HG02759 (cell line): ENCODE measurements around the gene CSNK2A1.
"Not testable (repeated sequence)": the region's sequence is repeated elsewhere in the genome, so short reads cannot be mapped to it uniquely, and the experiment has no call there.

ENCODE experiments used
- ATAC-seq: cut with Tn5 transposase; IDR thresholded peaks from one replicate; pipeline ENCODE4 v1.9.1; 2021; ENCODE audit warnings: mild to moderate bottlenecking, moderate library complexity; ENCODE audit not compliant: unreplicated experiment

The CSNK2A1 gene

DNA sequence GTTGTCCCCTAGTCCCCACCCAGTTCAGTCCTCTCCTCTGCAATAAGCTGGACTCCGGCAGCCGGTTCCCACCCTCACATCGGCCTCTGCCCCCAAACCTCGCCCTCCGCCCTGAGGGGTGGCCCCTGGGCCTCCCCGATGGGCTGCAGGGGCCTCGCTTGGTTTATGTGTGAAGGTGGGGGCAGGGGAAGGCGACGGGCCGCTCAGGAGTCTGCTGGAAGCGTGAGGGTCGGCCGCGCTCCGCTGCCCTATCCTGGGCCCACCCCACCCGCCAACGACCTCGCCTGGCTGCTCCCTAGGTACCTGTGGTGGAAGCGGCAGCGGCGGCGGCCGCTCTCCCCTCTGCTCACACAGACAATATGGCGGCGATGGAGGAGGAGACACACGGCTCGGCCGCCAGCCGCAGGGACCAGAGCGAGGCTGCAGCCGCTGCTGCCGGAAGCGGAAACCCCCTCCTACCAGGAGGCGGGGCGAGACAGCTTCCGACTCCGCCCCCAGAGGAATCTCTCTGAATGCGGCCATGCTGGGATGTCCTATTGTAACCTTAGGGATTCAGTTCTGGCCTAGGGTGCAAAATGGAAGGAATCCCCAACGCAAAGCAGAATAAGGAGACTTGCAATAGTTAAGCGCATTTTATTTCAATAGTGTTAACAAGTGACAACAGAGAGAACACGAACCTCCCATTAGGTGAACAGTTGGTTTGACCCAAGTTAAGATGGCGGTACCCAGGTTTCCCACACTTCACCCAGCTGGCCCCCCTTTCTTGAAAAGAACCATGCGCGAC lies at the start of gene CSNK2A1:
TSS of gene CSNK2A1 (minus strand) at position 422 of the 784 bp plus-strand sequence. CDS start 35,239 bp downstream, outside the sequence.
- ATAC-seq: peak; percentile 97

DNA sequence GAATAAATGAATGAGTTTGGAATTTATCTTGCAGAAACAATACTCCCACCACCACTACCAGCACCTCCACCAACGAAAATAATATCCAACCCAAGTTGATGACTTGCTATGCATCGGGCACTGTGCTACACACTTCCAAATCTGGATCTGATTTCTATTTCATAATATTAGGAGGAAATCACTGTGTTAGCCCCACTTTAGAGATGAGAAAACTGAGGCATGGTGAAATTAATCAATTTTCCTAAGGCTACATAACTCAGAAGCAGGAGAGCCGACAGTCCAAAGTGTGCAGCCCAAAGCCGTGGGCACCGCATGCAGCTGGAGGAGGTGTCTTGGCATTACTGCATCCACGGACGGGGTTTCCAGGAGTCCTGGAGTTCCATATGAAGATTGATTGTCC lies 48.9 kb upstream of the CSNK2A1 start:
- ATAC-seq: no peak

DNA sequence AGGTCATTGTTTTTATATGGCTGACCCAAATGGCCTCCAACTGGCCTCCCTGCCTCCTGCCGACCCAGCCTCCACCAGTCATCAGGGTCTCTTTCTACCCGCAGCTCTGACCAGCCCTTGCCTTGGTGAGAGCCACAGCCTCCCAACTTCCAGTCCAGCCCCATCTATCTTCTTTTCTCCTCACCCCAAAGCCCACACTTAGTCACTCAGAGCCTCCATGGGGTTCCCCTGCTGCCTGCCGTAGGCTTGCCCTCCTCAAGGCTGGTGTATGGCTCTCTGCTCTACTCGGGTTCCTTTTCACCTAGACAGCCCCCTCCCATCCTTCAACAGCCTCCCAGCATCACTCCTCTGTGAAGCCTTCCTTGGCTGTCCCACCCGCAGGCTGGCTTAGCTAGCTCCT lies 48.4 kb upstream of the CSNK2A1 start:
- no peak for ATAC-seq

DNA sequence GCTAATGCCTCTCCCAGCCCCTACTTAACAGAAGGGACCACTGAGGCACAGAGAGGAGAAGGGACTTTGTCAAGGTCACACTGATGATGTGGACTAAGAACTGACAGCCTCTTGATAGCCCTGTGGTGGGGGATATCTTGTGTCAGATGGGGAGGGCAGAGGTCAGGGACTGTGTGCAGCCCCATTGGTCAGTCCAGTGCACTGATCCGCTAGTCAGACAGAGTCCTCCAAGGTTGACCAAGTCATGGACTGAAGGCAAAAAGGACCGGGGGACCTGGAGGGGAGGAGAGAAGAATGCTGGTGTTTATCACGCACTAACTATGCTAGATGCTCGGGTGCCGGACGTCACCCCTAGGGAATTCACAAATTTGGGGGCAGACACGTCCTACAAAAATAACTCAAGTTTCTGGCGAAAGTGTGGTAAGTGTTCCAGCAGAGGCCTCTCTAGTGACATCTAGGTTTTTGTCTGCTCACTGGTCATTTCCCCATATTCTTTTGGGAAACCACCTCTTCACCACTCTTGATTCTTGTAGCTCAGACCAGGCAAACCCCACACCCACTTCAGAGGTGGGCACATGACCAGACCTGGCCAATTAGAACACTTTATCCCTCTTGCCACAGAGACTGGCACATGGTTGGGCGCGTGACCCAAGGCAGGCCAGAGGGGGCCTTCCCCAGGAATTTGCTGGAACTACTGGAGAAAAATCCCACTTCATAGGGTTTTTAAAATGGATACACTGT lies 45.5 kb upstream of the CSNK2A1 start:
- peak; percentile 67 for ATAC-seq

DNA sequence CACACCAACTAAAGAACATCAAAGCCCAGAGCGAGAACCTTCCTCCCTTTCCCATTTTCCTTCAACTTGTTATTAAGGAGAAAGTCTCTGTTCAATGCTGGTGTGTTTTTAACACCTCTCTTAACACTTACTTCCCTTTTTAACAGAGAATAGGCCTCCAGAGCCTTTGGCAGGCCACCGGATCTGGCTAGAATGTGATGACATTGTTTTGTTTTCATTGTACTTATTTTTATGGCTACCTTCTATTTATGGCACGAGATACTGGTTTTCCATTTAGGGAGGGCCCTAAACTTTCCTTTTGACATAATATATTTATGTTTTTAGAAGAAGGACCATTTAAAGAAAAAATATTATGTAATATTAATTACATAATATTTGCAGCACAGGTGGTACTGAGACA lies 44.9 kb upstream of the CSNK2A1 start:
- no peak for ATAC-seq

DNA sequence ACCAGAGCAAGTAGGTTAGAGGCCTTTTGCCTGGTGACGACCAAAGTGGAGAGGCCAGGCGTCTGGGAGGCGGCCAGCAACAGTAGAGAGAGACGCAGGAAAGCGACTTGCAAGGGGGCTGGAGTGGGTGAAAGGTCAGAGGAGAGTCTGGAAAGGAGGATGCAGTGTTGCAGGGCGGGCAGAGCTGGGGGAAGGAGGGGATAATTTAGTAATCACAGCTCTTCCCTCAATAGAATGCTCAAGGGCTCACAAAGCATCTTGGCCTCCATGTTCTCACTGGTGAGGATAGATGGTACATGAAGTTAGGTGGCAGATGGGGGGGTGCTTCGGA lies 41.3 kb upstream of the CSNK2A1 start:
- no peak for ATAC-seq

DNA sequence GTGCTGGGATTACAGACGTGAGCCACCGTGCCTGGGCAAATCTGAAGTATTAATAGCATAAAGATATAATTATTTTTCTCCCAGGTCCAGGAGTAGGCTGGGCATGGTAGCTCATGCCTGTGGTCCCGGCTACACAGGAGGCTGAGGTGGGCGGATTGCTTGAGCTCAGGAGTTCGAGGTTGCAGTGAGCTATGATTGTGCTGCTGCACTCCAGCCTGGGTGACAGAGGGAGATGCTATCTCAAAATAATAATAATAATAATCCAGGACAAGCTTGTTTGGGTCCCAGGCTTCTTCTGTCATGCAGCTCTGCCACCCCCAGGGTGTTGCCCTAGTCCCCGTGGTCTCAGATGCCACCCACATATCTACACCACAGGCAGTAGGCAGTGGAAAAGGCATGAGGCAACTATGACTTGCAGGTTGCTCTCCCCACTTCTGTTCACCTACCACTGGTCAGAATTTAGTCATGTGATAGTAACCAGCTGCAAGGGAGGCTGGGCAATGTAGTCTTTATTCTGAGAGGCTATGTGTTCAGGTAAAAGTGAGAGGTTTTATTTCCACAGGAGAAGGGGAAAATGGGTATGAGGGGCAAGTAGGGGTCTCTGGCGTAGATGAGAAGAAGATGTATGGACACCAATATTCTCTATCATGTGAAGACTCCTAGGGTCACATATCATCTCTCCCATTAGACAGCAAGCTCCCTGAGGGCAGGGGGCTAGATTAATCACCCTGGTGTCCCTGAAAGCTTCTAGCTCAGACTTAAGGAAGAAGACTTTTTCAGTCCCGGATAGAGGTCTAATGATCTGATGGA lies 40.8 kb upstream of the CSNK2A1 start:
- ATAC-seq: no peak

DNA sequence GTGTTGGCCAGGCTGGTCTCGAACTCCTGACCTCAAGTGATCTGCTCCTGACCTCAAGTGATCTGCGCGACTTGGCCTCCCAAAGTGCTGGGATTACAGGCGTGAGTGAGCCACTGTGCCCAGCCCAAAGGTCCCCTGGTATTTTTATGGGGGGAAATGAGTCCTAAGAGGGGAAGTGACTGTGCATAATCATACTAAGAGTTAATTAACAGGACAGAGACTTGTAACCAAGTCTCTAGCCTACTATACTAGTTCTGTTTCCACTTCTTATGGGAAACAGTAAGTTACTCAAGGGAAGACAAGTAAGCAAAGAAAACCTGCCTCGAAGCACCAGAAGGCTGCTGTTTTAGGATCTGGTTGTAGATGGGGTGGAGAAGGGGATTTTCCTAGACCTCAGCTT lies 38.6 kb upstream of the CSNK2A1 start:
- no peak for ATAC-seq

DNA sequence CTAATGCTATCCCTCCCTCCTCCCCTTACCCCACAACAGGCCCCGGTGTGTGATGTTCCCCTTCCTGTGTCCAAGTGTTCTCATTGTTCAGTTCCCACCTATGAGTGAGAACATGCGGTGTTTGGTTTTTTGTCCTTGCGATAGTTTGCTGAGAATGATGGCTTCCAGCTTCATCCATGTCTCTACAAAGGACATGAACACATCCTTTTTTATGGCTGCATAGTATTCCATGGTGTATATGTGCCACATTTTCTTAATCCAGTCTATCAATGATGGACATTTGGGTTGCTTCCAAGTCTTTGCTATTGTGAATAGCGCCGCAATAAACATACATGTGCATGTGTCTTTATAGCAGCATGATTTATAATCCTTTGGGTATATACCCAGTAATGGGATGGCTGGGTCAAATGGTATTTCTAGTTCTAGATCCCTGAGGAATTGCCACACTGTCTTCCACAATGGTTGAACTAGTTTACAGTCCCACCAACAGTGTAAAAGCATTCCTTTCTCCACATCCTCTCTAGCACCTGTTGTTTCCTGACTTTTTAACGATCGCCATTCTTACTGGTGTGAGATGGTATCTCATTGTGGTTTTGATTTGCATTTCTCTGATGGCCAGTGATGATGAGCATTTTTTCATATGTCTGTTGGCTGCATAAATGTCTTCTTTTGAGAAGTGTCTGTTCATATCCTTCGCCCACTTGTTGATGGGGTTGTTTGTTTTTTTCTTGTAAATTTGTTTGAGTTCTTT lies 35.5 kb upstream of the CSNK2A1 start:
- ATAC-seq: not testable (repeated sequence)

DNA sequence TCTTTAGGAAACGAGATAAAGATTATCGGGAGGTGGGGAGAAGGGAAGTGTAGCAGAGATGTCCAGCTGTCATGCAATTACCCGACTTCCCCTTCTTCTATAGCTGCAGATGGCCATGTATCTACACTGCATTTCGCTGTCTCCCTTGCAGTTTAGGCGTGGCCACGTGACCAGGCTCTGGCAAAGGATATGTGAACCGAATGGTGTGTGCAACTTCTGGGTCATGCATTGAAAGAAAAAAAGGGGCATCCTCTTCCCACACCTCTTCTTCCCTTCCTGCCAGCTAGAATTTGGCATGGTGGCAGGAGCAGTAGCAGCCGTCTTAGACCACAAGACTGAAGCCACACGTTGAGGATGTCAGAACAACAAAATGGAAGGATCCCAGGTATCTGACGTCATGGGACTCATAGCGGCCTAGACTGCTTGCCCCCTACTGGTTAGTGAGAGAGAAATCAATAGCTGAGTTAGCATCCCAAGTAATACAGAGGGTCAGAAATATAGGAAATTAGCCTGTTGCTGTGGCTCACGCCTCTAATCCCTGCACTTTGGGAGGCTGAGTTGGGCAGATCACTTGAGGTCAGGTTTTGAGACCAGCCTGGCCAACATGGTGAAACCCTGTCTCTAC lies 33.7 kb upstream of the CSNK2A1 start:
- ATAC-seq: no peak

DNA sequence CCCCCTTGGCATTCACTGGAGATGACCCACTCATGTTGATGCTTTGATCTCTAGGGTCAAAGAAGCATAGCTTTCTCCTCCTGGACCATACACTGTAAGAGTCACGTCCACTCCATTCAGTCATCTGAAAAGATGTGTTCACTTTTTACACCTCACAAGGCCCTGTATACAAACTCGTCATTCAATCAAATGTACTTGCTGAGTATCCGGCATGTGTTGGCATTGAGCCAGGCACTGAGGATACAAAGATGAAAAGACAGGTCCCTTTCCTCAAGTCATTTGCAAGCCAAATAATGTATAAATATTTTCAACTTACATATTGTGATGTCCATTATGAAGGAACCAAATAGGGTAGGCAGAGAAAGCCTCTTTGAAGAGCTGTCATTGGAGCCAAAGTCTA lies 32.6 kb upstream of the CSNK2A1 start:
- ATAC-seq: no peak

DNA sequence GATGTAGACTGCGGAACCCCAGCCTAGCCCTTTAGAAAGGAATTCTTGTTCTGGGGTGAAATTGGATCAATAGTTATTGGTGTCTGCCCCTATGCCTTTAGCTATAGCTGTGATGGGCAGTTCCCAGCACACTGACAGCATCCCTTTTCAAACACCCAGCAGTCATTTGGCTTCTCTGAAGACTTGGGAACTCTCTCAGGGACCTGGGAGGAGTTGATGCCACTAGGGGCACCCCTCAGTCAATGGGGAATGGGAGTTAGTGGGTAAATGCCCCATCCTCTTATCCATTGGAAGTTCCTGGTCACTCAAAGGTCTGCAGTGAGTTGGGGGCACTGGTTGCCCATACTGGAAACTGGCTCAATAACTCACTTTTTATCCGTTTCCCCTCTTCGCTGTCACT lies 31.6 kb upstream of the CSNK2A1 start:
- no peak for ATAC-seq

DNA sequence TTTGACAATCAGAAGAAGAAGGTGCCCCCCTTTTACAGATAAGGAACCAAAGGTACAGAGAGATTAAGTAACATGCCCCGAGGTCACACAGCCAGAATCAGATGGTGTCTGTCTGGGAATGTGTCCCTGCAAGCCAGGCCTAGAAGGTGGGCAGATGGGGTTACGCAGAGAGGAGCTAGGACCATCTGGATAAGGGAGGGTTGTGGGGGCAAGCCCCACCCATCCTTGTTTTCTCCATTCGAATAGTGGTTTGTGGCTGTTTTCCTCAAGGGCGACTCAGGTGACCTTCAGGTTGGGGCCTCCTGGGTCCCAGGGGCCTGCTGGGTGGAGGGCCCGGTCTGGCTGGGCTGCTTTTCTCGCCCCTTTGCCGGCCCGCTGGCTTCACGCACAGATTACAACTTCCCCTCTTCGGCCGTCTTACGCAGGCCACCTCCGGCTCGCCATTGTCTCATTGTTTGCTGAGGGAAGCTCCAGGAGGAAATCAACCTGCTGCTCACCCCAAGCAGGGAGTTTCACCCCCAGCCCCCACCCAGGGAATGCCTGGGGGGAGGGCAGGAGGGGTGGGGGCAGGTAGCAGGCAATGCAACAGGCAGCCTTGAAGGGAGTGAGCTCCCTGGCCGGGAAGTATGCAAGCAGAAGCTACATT lies 30.8 kb upstream of the CSNK2A1 start:
- ATAC-seq: no peak

DNA sequence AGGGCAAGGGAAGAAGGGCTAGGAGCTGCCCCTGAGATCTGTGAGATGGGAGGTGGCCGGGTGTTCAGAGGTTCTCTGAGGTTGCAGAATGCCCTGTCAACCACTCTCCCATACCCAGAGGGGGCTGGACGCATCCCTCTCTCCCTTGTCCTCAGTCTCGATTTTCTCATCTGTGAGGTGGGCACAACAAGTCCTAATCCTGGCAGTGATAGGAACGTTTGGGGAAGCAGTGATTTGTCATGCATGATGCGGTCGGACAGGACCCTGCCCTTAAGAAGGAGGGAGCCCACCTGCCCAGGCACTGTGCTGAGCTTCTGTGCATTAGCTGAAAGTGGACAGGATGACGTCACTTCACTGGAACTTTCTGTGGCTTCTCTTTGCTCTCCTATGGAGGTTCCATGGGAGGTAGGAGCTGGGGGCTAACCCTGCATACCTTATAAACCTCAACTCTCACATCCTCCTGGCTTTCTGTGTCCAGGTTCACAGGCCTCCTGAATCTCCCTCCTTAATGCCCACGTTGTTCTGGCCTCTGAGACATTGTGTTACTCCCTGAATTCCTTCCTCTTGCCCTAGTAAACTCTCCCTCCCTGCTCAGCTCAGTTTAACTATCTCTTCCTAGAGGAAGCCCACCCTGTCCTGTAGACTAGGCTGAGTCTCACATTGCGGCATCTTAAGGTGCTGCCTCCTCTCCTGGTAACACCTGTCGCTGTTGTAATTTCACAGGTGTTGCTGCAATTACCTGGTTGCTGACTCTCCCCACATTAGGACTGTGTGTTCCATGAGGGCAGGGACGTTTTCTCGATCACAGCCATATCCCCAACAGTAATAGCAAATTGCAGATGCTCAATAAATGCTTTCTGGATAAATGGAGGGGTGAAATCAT lies 30.1 kb upstream of the CSNK2A1 start:
- ATAC-seq: no peak

DNA sequence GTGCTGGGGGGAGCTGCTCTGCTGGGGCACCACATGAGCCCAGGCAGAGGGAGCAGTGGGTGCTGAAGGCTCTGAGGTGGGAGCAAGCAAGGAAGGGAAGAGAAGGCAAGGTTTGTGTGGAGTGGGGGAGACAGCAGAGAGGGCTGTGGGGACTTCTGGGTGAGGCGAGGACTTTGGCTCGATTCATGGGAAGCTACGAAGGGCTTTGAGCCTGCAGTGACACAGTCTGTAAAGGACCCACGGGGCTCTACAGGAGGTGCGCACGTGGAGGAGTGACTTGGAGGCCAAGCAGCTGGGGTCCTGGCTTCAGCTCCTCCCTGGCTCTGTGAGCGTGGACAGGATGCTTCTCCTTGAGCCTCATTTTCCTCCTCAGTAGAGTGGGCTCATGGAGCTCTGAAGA lies 29.1 kb upstream of the CSNK2A1 start:
- no peak for ATAC-seq

DNA sequence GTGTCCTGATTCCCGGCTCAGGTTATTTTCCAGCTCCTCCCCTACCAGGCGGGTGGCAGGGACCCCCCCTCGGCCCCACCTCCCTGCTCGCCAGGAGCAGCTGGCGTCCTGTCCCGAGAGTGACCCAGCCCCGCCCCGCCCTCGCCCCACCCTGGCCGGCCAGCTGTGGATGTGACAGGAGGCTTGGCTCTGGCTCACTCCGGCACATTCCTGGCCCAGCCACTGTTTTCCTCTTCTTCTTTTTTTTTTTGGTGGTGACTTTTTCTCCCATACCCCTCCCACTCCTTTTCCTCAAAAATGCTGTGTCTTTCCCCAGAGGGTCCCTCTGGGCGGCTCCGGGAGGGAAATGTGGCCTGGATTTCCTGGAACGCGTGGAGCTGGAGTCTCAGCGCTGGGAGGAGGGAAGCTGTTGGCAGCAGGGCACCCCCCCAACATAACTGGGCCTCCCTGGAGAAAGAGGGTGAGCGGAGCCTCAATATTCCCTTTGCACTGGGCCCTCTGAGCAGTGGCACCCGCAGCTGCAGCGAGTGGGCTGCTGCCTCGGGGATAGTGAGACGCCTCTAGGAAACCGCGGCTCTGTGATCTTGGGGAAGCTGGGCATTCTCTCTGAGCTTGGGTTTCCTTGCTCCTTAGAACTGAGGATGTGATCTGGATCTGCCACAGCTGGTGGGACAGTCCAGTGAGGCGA lies 28.3 kb upstream of the CSNK2A1 start:
- ATAC-seq: no peak

DNA sequence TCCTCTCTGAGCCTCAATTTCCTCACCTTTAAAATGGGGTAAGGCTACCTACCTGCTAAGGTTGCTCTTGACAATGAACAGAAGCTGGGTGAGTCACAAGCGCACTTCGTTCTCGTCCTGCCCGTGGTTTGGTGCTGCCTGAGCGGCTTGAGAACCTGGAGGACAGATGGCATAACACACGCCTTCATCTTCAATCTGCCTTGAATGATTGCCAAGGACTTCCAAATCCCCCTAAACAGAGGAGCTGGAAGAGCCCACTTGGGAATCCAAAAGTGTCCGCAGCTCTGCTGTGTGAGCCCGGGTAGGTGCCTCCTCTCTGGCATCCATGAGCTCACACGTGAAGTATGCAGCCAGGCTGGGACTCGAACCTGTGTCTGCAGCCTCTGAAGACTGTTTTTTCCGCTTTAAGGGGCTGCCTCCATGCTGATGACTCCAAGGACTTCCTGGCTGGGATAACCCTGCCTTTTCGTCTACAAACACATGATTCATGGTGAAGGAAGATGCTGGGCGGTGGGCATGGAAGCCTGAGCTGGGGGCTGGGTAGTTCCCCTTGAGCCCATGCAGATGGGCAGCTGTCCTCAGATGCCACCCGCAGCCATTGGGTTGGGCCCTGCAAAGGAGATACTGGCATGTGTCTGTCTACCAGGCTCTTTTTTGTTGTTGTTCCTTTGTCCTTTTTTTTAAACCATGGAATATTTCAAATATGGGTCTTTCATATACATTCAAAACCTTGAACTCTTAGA lies 25.3 kb upstream of the CSNK2A1 start:
- no peak for ATAC-seq
